Hematopoietic multipotent progenitor cell treated with erythropoietin and hydrocortisone succinate and interleukin-3 and kit ligand, for 4 days (in vitro differentiated cells): ENCODE results near the gene CEP350.
"Not testable (repeated sequence)": the region's sequence is repeated elsewhere in the genome, so short reads cannot be mapped to it uniquely, and the experiment has no call there.

Source experiments
- DNase-seq: peaks from one replicate; pipeline ENCODE4 v3.0.0-alpha.2; 2015

Gene CEP350

DNA sequence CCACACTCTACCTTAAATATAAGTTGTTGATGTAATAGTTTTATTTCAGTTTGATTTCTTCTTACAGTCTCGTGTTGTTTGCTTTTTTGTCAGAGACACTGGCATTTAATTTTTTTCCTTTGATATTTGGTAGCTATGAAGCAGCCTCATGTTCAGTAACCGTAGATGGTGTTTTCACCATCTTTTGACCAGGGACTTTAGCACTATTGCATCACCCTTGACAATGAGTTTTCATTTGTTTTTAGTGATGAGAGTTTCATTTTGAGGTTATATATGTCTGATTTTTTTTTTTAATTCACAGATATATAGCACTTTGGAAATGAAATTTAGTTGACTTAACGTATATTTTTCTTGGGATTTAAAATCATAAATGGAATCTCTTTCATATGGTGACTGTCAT lies 36.2 kb downstream of the CEP350 start:
- no peak for DNase-seq

DNA sequence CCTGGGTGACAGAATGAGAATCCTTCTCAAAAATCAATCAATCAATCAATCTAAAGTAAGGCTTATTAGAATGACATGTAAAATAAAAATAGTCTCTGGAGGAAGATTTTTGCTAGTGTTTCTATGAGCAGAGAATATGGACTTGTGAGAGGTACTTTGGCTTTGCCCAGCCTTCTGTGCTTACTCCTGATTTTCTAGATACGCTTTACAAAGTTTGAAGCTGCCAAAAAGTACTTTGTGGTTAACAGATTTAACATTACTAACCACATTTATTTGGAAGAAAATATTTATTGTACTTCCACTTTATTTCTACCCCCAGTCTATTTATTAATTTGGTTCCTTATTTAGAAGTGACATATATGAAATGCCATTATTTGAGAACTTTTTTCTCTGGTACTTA lies 41.0 kb downstream of the CEP350 start:
- DNase-seq = no peak

DNA sequence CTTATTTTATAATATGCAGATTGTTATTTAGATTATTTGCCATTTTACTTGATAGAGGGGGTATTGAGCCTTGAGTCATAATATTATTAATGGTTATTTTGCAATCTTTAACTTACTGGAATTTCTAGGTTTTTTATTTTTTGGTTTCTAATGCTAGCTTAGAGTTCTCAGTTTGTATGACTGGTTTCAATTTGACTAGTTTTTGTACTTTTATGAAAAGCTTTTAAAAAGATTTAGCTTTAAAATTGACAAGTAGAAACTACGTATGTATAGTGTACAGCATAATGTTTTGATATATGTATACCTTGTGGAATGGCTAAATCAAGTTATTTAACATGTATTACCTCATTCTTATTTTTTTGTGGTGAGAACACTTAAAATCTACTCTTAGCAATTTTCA lies 41.5 kb downstream of the CEP350 start:
- DNase-seq = no peak

DNA sequence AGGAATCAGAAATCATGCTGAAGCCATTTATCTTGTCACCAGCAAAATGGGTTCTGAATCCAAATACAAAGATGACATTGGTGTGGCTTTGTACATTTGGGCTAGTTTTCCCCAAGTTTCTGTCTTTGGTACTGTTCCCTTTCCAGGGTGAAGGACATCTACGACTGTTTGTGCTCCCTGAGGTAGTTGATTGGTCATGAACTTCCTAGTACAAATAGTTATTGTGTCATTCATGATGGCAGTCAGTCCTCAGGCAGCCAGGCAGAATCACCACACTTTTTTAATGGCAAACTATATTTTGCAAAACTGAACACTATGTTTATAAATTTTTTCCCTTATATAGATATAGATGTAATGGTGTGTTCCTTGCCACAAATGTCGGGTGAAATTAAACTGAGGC lies 46.0 kb downstream of the CEP350 start:
- no peak for DNase-seq

DNA sequence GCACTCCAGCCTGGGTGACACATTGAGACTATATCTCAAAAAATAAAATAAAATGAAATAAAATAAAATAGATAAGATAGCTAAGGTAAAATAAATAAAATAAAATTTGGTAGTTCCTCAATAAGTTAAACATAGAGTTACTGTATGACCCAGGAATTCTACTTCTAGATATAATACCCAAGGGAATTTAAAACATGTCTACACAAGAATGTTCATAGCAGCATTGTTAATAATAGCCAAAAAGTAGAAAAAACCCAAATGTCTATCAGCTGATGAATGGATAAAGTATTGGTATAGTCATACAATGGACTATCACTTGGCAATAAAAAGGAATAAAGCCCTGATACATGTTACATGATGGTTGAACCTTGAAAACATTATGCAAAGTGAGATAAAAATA lies 47.8 kb downstream of the CEP350 start:
- DNase-seq = no peak

DNA sequence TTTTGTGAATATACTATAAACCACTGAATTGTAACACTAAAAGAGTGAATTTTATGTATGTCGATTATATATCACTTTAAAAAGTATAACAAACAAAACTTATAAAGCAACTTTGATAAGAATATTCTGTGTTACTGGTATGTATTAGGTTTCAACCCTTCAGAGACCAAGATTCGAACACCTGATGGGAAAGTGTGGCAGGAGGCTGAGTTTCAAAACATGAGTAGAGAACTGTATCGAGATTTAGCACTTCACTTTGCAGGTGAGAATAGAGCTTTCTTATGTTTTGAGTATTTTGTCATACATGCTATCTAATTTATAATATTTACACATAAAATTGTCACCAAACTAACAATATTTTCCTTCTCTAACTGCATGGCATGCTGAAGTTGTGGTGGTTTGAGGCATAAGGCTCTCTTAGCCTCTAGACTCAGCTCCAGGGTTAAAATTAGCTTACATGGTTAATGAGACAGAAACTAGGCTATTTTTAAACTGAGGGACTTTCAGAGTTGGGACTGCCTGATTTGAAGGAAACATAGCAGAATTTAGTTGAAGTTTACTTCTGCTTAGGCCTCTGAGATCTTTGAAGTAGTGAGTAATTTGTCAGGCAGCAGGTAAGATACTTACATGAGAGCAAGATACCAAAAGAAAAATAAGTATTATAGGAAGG lies 48.6 kb downstream of the CEP350 start:
- DNase-seq = no peak

DNA sequence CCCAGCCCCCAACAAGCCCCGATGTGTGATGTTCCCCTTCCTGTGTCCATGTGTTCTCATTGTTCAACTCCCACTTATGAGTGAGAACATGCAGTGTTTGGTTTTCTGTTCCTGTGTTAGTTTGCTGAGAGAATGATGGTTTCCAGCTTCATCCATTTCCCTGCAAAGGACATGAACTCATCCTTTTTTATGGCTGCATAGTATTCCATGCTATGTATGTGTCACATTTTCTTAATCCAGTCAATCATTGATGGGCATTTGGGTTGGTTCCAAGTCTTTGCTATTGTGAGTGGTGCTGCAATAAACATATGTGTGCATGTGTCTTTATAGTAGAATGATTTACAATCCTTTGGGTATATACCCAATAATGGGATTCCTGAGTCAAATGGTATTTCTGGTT lies 52.2 kb downstream of the CEP350 start:
- DNase-seq = not testable (repeated sequence)

DNA sequence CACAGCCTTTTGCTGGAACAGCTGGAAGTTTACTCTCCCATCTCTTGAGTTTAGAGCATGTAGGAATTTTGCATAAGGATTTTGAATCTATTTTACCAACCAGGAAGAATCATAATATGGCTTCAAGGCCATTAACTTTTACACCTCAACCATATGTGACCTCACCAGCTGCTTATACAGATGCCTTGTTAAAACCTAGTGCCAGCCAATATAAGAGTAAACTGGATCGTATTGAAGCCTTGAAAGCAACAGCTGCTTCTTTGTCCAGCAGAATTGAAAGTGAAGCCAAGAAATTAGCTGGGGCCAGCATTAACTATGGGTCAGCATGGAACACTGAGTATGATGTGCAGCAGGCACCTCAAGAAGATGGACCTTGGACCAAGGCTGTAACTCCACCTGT lies 65.4 kb downstream of the CEP350 start:
- DNase-seq = no peak

DNA sequence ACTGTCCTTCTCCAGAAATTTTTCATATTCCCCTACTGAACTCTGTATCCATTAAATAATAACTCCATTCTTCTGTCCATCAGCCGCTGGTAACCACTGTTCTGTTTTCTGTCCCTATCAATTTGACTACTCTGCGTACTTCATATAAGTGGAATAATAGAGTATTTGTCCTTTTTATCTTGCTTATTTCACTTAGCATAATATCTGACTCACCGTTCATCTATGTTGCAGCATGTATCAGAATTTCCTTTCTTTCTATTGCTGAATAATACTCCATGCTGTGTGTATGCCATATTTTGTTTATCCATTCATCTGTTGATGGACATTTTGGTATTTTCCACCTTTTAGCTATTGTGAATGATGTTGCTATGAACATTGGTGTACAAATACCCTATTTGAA lies 71.9 kb downstream of the CEP350 start:
- DNase-seq = no peak

DNA sequence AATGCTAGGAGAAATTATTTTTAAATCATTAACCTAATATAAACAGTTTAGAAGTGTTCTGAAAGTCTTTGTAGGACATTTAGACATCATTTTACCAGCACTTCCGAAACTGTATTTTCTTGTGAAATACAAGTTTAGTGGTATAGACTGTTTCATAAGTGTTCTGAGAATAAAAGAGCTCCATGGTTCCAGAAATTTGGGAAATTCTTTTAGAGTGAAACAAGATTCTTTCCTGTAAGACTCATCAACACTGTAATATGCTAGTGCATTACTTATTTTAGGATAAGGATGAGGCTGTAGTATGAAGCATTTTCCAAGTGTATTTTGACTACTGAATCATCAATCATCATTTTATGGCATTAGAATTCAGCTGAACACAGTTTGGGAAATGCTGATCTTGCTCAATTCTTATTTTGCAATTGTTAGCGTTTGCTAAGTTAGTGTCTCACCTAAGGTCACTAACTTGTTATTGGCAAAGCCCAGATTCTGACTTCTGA lies 73.4 kb downstream of the CEP350 start:
- DNase-seq = no peak

DNA sequence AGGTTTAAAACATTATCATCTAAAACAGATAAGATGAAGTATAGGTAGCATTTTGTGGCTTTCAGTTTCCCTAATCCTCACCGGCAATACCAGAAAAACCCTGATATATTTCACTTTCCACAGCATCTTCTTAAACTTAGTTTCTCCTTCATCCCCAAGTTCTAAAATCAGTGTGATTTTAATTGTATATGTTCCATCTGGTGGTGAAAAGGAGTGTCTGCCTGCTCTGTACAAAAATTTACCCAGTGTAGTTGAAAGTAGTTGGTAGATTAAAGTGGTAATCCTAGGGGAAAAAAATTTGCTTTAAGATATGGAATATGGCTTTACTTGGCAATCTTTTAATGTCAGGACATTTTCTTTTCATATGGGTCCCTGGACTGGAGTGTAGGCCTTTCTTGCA lies 74.3 kb downstream of the CEP350 start:
- DNase-seq = peak; percentile 12

DNA sequence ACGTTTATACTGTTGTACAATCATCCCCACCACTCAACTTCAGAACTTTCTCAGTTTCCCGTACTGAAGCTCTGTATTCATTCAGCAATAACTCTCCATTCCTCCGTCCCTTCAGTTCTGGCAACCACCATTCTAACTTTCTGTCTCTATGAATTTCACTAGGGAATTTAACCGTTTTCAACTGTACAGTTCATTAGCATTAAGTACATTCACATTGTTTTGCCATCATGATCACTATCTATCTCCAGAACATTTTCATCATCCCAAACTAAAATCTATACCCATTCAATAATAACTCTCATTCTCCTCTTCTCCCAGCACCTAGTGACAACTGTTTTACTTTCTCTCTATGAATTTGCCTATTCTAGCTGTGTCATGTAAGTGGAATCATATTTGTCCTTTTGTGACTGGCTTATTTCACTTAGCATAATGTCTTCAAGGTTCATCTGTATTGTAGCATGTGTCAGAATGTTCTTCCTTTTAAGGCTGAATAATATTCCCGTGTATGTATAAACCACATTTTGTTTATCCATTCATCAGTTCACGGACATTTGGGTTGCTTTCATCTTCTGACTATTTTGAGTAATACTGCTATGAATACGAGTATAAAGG lies 75.0 kb downstream of the CEP350 start:
- DNase-seq = no peak

DNA sequence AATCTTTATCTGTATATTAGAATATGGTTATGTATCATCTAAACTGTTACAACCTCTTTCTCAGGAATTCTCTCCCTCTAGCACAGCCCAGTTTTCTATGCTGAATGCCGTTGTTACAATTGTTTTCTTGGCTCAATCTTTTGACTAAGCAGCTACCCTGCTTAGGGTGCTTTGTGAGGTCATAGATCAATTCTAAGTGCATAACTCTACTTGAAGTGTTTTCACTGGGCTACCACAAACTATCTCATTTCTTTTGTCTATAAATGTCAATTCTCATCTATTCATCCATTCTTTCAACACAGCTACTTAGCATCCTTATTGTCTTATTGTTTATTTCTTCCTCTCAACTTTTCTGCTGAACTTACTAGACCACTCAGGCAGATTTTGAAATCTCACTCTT lies 77.1 kb downstream of the CEP350 start:
- DNase-seq = no peak

DNA sequence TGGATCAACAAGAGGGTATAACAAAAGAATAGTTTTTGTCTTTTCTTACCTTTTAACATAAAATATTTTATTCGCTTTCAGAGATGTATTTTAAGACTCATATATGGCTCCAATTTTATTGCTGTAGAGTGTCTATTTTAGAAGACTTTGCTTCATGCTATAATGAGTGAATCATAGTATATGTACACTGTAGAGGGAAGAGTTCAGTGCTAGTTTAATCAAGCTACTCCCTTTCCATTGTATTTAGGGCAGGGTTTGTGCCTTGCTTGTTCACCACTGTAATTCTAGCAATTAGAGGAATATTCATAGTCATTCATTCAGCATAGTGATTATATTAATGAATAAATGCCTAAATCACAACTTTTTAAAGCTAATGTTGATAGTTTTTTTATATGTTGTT lies 78.8 kb downstream of the CEP350 start:
- DNase-seq = no peak

DNA sequence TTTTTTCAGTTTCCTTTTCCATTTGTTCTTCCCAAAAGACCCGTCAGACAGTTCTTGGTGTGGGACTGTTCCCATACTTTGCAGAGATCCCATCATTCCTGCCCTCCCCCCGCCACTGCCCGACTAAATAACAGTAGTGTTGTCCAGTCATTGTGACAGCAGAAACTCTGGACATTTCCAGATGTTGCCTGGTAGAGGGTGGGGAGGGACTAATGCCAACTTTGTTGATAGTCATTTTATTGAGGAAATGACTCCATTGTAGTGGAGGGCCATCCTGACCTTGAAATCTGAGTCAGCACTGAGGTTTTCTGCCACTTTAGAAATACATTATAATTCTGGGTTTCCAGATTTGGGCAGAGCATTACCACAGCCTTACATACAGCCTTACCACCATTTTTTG lies 85.4 kb downstream of the CEP350 start:
- no peak for DNase-seq

DNA sequence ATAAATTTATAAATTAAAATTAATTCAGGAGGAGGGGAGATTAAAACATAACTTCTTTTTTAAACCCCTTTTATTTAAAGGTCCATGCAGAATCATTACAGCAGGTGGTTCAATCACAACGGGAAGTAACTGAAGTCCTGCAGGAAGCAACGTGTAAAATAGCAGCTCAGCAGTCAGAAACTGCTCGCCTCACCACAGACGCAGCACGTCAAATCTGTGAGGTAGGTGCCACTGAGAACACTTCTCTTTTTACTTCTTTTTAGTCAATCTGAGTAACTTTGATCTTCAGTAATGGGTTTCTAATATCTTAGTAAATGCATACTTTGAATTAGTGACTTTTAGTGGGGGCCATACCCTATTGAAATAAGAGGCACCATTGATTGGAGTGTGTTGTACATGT lies 87.0 kb downstream of the CEP350 start:
- DNase-seq = peak; percentile 12

DNA sequence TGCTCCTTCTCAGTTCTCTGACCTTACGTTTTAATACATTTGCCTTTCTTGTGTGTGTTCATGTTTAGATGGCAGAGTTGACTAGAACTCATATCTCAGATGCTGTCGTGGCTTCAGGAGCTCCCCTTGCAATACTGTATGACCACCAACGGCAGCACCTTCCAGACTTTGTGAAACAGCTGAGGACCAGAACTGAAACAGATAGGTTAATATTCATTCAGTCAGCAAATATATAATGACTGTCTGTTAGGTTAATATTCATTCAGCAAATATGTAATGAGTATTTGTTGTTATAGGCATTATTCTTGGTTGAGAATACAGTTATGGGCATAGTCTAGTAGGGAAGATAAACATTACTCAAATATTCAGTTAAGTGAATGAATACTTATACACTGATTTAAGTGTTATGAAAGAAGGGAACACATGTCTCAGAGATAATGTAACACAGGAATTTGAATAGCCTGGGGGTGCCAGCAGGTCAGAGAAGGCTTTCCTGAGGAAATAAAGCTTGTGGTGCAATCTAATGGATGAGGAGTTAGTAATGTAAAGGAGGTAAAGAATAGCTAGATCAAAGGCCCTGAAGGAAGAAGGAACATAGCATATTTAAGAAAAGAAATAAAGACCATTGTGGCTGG lies 88.5 kb downstream of the CEP350 start:
- DNase-seq = no peak

DNA sequence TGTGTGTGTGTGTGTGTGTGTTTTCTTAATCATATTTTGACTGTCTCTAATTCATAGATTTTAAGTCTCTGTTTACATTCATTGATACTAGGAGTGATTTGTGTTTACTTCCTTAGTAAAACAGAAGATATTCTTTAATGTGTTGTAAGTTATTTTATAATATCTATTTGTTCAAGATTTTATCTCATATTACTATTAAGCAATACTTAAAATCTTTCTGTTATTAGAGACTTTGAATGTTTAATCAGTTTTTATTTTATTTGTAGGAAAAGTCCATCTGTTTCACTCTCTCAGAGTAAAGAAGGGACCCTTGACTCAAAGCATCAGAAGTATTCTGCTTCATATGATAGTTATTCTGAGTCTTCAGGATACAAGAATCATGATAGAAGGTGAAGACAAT lies 89.2 kb downstream of the CEP350 start:
- no peak for DNase-seq

DNA sequence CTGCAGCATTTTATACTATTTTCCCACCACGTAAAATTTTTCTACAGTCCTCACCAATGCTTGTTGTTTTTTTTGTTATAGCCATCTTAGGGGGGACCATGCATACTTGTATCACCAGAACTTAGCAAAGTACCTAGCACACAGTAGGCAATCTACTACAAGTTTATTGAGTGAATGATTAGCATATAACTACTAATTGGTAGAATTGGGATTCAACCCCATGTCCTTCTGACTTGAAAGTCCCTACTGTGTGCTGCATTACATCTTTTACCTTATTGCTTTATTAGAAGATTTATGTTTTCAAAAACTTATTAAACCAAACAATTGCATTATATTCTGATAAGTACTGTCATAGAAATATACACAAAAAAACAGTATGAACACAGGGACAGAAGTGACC lies 92.1 kb downstream of the CEP350 start:
- no peak for DNase-seq

DNA sequence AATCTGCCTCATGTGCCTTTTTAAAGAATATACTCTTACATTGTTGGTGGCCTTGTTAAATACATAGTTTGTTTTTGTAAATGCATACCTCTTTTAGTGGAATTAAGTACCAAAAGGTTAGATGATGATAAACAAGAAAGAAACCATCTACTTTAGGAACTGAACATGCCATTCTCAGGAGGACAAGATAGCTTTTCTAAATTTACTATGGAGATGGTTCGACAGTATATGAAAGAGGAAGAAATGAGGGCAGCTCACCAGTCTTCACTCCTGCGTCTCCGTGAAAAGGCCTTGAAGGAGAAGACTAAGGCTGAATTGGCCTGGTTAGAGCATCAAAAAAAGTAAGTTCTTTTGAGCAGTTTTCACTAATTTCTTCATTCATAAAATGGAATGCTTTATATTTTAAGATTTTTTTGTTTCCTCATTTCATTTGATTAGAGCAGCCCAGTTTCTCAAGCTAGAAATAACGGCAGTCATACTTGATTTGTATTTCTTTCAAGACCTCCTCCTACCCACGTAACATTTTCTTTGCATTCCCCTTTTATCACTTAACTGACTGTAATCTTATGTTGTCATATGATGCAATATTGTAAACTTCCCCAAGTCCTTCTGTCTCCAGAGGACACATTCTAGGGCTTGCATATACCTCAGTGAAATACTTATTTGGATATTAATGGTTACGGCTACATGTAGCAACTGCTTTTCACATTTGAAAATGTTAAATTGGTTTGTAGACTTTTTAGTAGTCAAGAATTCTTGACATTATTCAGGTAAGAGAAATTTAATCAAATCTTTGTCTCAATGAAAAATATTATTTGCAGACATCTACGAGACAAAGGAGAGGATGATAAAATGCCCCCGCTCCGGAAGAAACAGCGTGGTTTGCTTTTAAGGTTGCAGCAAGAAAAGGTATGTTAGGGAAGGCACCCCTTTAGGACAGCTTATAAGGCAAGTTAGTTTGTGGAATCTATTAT lies 99.3 kb downstream of the CEP350 start:
- peak; percentile 13 for DNase-seq

DNA sequence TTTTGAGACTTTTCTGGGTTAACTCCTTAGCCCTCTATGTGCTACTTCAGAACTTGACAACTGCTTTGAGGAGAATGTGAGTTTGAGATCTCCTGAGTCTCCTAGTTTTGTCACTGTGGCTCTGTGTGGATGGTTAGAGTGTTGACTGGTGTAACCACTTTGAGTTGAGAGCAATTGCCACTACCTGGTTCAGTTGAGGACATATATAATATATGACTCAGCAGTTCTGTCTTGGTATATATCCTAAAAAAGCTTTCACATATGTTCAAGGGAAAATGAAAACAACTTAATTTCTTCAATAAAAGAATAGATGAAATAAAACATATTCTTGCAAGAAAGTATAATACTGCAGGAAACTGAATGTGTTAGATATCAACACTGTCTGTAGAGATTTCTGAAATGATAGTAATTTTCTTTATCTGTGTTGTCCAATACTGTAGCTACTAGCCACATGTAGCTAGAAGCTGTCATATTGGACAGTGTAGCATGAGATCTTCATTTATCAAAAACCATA lies 103.3 kb downstream of the CEP350 start:
- peak; percentile 61 for DNase-seq

DNA sequence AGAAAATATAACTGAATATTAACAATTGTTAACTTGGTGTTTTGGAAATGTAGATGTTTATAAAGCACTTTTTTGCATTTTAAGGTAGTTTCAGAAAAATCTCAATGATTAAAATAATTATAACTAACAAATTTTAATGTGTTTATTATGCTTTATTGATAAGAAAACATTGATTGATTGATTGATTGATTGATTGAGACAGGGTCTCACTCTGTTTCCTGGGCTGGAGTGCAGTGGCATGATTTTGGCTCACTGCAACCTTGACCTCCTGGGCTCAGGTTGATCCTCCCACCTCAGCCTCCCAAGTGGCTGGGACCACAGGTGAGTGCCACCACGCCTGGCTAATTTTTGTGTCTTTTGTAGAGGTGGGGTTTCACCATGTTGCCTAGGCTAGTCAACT lies 106.4 kb downstream of the CEP350 start:
- no peak for DNase-seq

DNA sequence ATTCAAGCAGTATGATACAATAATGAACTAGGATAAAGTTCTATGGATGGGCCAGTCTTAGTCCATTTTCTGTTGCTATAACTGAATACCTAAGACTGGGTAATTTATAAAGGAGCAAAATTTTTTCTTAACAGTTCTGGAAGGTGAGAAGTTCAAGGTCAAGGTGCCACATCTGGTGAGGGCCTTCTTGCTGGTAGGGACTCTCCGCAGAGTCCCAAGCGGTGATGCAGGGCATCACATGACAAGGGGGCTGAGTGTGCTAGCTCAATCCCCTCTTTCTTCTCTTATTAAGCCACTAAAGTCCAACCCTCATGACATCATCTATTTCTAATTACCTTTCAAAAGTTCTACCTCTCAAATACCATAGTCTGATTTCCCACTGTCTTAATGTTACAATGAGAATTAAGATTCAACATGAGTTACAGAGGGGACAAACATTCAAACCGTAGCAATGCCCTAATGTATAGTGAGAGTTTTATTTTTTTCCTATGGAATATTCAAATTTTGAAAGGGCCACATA lies 107.9 kb downstream of the CEP350 start:
- no peak for DNase-seq
